Prostate gland (tissue), 2 donors: Measurements from ENCODE around the gene CR2.

Experiments
- POLR2A ChIP-seq: fragments of 450-650 bp; IDR thresholded peaks from one replicate; pipeline ENCODE4 v1.6.1; 2016; ENCODE audit warnings: antibody characterized with exemption, mild to moderate bottlenecking
- POLR2AphosphoS5 ChIP-seq: sonication (generic); formaldehyde crosslinking; IDR thresholded peaks from one replicate; pipeline ENCODE4 v1.6.1; 2017; ENCODE audit warnings: antibody characterized with exemption
- TF ChIP-seq, protein P1 (sequence below), 4 experiments: fragments of 200-600 bp in 2 of 4; fragments of 450-650 bp in 2 of 4; sonication (generic) in 2 of 4; IDR thresholded peaks; 1 replicate in 3 of 4; 2 replicates in 1 of 4; pipeline ENCODE4 v1.5.1; 2016 to 2019; ENCODE audit warnings: antibody characterized with exemption in 4 of 4, mild to moderate bottlenecking in 2 of 4, moderate library complexity in 2 of 4

DNA sequence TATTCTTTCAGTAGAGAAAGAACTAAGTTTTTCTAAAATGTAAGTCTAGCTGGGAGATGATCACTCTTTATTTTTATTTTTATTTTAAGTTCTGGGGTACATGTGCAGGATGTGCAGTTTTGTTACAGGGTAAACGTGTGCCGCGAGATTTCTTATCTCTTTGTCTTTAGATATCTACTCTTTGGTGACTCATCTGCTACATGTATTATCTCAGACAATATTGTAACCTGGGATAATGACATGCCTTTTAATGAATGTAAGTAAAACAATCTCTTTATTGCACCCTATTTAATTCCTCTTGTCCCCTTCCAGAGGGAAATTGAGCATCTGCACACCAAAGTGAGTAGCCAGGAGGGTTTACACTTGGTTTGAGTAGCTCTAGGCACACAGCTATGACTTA, 9.4 kb downstream of the CR2 start:
- TF ChIP-seq, protein P1, sequence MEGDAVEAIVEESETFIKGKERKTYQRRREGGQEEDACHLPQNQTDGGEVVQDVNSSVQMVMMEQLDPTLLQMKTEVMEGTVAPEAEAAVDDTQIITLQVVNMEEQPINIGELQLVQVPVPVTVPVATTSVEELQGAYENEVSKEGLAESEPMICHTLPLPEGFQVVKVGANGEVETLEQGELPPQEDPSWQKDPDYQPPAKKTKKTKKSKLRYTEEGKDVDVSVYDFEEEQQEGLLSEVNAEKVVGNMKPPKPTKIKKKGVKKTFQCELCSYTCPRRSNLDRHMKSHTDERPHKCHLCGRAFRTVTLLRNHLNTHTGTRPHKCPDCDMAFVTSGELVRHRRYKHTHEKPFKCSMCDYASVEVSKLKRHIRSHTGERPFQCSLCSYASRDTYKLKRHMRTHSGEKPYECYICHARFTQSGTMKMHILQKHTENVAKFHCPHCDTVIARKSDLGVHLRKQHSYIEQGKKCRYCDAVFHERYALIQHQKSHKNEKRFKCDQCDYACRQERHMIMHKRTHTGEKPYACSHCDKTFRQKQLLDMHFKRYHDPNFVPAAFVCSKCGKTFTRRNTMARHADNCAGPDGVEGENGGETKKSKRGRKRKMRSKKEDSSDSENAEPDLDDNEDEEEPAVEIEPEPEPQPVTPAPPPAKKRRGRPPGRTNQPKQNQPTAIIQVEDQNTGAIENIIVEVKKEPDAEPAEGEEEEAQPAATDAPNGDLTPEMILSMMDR (IDR thresholded peaks at IDR 0.05): no peak
- TF ChIP-seq POLR2A: no peak
- TF ChIP-seq POLR2AphosphoS5: no peak
